Activated CD4-positive, alpha-beta memory T cell treated with anti-CD3 and anti-CD28 coated beads for 36 hours (primary cell): ENCODE data around the gene CHRDL1. TPM values are rescaled to one million over a fixed set of nuclear protein-coding genes. Genes with fewer than 3 reads are reported as not detected.
A peak's percentile ranks its signal among the peaks of the same experiment; 100 is the strongest.
"Not testable (repeated sequence)": the region's sequence is repeated elsewhere in the genome, so short reads cannot be mapped to it uniquely, and the experiment has no call there.

ENCODE experiments used
- CTCF ChIA-PET: fragments of 350-600 bp; sonication (Branson Sonifier 250); formaldehyde crosslinking; loops from one replicate; lab custom pipeline; 2021; ENCODE audit warnings: antibody characterized with exemption, inconsistent platforms; lab: Charles Lee
- POLR2A ChIA-PET: fragments of 350-600 bp; sonication (Branson Sonifier 250); formaldehyde crosslinking; loops from one replicate; lab custom pipeline; 2021; ENCODE audit warnings: antibody characterized with exemption; lab: Charles Lee
- DNase-seq: peaks from one replicate; pipeline ENCODE4 v3.0.0-alpha.2; 2020
- H3K27ac Mint-ChIP-seq: one replicate; pipeline ENCODE4 v1.8.0; 2021; ENCODE audit warnings: mixed read lengths
- H3K27me3 Mint-ChIP-seq: one replicate; pipeline ENCODE4 v1.8.0; 2021; ENCODE audit warnings: mixed read lengths
- H3K36me3 Mint-ChIP-seq: one replicate; pipeline ENCODE4 v1.8.0; 2021; ENCODE audit warnings: mixed read lengths
- H3K4me1 Mint-ChIP-seq: one replicate; pipeline ENCODE4 v1.8.0; 2021; ENCODE audit warnings: low read depth, mixed read lengths
- H3K4me3 Mint-ChIP-seq: one replicate; pipeline ENCODE4 v1.8.0; 2021; ENCODE audit warnings: mild to moderate bottlenecking, mixed read lengths
- H3K9me3 Mint-ChIP-seq: one replicate; pipeline ENCODE4 v1.8.0; 2021; ENCODE audit warnings: mixed read lengths
- intact Hi-C: fragments of 100-400 bp; cut with micrococcal nuclease; formaldehyde crosslinking; loops from one replicate; pipeline ENCODE4 v1.15.1; 2023
- total RNA-seq, 2 experiments: library from RNA; stranded (reverse); gene quantifications; one replicate each; pipeline ENCODE4 v1.2.3, GENCODE V29; 2021

Gene CHRDL1
- total RNA-seq, 2 experiments from 2014 or later = not detected

DNA sequence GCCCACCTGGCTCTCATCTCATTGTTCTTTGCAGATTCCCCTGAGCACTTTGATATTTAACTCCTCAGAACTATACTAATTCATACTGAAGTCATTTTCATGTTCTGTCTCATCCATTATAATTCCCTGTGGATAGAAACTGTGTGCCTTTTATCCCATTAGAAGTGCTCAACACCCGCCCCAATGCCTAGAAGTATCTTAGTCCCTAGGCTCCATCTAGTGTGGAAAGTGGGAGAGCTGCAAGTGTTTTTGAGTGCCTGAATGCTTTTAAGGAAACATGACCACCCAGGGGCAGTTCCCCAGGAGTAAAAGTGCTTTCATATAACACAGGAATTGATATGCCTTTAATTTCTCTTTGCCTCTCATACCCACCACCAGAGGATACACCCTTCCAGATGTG is 117.0 kb downstream of the CHRDL1 start:
- H3K36me3 Mint-ChIP-seq = no peaks in the 10 kb centered on the region
- H3K4me3 Mint-ChIP-seq = no peak overlapping the region
- intact Hi-C loops = no loop called here
- H3K4me1 Mint-ChIP-seq = no peaks in the 10 kb centered on the region
- H3K27ac Mint-ChIP-seq = no peak overlapping the region
- ChIA-PET POLR2A (no interaction called here), CTCF (no interaction called here)
- H3K27me3 Mint-ChIP-seq = no peaks in the 10 kb centered on the region
- no peak for DNase-seq
- no peaks in the 10 kb centered on the region for H3K9me3 Mint-ChIP-seq

DNA sequence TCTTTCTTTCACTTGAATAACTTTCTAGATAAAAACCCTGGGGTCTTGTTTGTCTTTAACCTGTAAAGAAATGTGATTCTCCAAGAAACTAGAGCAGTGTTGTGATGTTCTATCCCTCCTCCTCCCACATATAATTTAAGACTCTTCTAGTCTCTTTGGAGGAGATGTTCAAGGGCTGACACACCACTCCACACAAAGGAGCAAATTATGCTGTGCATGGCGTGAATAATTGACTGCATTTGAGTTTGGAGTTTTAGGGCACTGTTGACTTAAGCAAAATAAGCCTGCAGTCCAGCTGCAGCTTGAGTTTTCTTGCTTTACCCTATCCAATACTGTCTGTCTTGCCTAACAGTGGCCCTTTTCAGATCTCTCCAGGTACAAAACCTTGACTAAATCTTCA is 119.7 kb downstream of the CHRDL1 start:
- no peaks in the 10 kb centered on the region for H3K36me3 Mint-ChIP-seq
- CTCF ChIA-PET = no interaction called here

DNA sequence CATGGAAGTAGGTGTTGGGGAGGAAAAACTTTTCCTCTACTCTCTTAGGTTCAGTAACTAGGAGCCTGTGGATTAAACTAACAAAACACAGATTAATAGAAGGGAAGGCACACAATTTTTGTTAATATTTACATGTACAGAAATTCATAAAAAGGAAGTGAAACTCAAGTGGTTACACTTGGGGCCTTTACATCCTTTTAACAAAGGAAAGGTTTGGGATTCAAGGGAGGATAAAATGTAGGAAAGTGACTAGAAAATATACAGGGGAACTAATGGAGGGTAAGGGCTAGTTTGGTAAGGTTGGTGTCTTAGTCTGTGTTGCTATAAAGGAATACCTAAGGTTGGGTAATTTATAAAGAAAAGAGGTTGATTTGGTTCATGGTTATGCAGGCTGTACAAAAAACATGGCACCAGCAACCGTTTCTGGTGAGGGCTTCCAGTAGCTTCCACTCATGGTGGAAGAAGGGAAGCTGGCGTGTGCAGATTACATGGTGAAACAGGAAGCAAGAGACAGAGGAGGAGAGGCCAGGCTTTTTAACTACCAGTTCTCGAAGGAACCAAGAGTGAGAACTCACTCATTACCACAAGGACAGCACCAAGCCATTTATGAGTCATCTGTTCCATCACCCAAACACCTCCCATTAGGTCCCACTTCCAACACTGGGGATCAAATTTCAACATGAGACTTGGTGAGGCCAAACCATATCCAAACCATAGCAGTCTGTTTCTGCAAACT is 124.4 kb downstream of the CHRDL1 start:
- H3K4me3 Mint-ChIP-seq = no peak overlapping the region
- CTCF ChIA-PET = no interaction called here
- no peaks in the 10 kb centered on the region for H3K4me1 Mint-ChIP-seq
- no peaks in the 10 kb centered on the region for H3K9me3 Mint-ChIP-seq
- H3K27ac Mint-ChIP-seq = no peak overlapping the region
- H3K36me3 Mint-ChIP-seq = no peaks in the 10 kb centered on the region
- no peak for DNase-seq
- intact Hi-C loops = no loop called here
- H3K27me3 Mint-ChIP-seq = no peaks in the 10 kb centered on the region
- POLR2A ChIA-PET = no interaction called here

More for the DNA sequence above, 119.7 kb downstream of the CHRDL1 start:
- Mint-ChIP-seq H3K4me1 (no peaks in the 10 kb centered on the region), H3K9me3 (no peaks in the 10 kb centered on the region), H3K4me3 (no peak overlapping the region), H3K27me3 (no peaks in the 10 kb centered on the region), H3K27ac (no peak overlapping the region)
- no peak for DNase-seq
- POLR2A ChIA-PET = no interaction called here
- intact Hi-C loops = no loop called here

DNA sequence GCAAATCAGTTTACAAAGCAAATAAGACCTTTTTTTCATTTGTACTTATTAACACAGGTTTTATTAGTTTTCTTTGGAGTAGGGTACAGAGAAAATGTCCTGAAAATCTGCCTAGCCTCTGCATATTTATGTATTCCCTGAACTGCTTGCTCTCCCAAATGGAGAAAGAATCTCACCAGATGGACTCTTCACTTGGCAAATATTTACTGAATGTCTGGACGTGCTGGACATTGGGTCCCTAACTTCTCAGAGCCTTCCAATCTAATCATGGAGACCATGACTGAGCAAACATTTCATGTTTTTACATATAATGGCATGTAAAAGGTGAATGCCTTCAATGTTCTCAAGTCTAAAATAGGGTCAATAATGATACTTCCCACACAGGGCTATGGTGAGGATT is 126.0 kb downstream of the CHRDL1 start:
- H3K27ac Mint-ChIP-seq = no peak overlapping the region
- DNase-seq = no peak
- intact Hi-C loops = no loop called here
- H3K36me3 Mint-ChIP-seq = no peaks in the 10 kb centered on the region
- no peaks in the 10 kb centered on the region for H3K27me3 Mint-ChIP-seq
- CTCF ChIA-PET = no interaction called here
- POLR2A ChIA-PET = no interaction called here
- no peaks in the 10 kb centered on the region for H3K9me3 Mint-ChIP-seq
- no peak overlapping the region for H3K4me3 Mint-ChIP-seq
- H3K4me1 Mint-ChIP-seq = no peaks in the 10 kb centered on the region

DNA sequence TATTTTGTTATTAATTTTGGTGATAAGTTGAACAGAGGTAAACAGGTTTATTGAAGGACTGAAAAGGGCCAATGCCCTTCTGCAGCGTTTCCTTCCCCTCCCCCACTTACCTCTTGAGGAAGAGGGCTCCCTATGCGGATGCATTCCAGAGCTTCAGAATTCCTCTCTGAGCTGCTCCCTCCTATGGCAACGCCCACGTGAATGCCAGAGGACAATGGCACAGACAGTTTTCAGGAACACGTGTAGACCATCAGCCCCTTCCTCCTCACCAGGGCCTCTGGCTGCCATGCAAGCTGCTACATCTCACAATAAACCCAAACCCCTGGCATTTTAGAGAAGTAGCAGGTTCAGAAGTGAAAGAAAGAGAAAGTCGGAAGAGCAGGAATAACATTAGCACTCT is 127.9 kb downstream of the CHRDL1 start:
- Mint-ChIP-seq H3K9me3 (no peaks in the 10 kb centered on the region), H3K27me3 (no peaks in the 10 kb centered on the region), H3K36me3 (no peaks in the 10 kb centered on the region), H3K4me1 (no peaks in the 10 kb centered on the region), H3K4me3 (no peak overlapping the region), H3K27ac (no peak overlapping the region)
- DNase-seq = no peak
- intact Hi-C loops = no loop called here
- ChIA-PET POLR2A (interaction anchor here (0.6 kb wide), 1 partner anchor 929 kb away, joined by 3 read pairs; no protein-coding TSS in a partner anchor), CTCF (no interaction called here)

DNA sequence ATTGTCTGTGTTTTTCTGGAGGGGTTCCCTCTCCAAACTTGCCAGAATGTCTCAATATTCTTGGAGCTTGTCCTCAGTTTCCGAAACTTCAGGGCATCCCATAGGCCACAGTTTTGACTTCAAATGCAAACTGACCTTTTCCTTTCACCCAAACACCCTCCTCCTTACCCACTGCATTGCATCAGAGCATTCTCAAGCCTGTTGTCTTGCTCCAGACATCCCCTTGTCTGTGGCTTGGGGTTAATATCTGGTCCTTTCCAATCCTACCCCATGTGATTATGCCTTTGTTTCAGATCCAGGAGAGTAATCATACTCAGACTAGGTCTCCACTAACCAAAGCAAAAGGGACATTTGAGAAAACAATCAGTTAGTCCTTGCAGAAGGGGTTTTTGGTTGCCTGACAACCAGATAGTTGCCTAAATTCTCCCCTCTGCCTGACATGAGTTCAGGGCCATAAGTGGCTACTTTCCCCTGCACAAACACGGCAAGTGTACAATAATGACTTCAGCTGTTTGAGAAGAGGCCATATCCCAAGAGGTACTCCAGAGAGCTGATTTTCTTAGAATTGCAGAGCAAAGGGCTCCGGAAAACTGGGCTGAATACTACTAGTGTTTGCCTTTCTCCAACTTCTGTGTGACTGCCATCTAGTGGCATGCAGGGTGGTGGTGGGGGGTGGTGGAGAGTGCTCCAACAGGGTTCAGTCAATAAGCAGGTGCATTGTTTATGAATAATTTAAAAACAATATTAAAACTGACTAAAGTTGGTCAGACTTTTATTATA is 130.2 kb downstream of the CHRDL1 start:
- Mint-ChIP-seq H3K4me3 (no peak overlapping the region), H3K36me3 (no peaks in the 10 kb centered on the region), H3K4me1 (no peaks in the 10 kb centered on the region), H3K27me3 (no peaks in the 10 kb centered on the region), H3K9me3 (no peaks in the 10 kb centered on the region), H3K27ac (no peak overlapping the region)
- peak; percentile 9 for DNase-seq
- intact Hi-C loops = loop anchor here (1.0 kb wide), 1 partner anchor 215 kb away; no protein-coding TSS in a partner anchor
- POLR2A ChIA-PET = no interaction called here
- CTCF ChIA-PET = no interaction called here

DNA sequence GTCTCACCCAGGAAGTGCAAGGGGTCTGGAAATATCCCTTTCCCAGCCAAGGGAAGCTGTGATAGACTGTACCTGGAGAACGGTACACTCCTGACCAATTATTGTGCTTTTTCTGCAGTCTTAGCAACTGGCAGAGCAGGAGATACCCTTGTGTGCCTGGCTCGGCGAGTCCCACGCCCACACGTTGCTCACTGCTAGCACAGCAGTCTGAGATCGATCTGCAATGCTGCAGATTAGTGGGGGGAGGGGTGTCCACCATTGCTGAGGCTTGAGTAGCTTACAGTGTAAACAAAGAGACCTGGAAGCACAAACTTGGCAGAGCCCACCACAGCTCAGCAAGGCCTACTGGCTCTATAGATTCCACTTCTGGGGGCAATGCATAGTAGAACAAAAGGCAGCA is 138.5 kb downstream of the CHRDL1 start:
- DNase-seq = no peak
- Mint-ChIP-seq H3K9me3 (no peaks in the 10 kb centered on the region), H3K27ac (no peak overlapping the region), H3K36me3 (no peaks in the 10 kb centered on the region), H3K4me1 (no peaks in the 10 kb centered on the region), H3K4me3 (no peak overlapping the region), H3K27me3 (no peaks in the 10 kb centered on the region)
- POLR2A ChIA-PET = no interaction called here
- CTCF ChIA-PET = no interaction called here
- intact Hi-C loops = no loop called here

DNA sequence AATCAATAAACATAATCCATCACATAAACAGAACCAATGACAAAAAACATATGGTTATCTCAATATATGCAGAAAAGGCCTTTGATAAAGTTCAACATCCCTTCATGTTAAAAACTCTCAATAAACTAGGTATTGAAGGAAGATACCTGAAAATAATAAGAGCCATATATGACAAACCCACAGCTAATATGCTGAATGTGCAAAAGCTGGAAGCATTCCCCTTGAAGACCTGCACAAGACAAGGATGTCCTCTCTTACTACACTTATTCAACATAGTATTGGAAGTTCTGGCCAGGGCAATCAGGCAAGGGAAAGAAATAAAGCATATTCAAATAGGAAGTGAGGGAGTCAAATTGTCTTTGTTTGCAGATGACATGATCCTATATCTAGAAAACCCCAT is 141.3 kb downstream of the CHRDL1 start:
- H3K9me3 Mint-ChIP-seq, DNase-seq, H3K27ac Mint-ChIP-seq, CTCF ChIA-PET, POLR2A ChIA-PET, intact Hi-C loops, H3K4me3 Mint-ChIP-seq, H3K27me3 Mint-ChIP-seq, H3K4me1 Mint-ChIP-seq, H3K36me3 Mint-ChIP-seq: not testable (repeated sequence)

DNA sequence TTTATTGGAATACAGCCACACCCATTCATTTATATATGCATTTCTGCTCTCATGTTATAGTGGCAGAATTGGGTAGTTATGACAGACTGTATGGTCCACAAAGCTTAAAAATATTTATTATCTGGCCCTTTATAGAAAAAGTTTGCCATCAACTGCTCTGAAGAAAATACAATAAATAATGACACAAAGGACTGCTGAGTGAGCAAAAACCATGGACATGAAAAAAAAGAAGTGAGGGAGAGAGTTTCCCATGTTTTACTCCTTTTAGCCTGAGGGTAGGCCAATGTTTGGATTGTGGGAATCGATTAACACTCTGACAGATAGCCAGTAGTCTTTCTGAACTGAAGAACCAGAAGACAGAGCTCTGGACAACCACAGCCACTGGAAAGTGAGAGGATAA is 149.2 kb downstream of the CHRDL1 start:
- DNase-seq = no peak
- ChIA-PET CTCF (no interaction called here), POLR2A (no interaction called here)
- Mint-ChIP-seq H3K36me3 (no peaks in the 10 kb centered on the region), H3K4me3 (no peak overlapping the region), H3K27ac (no peak overlapping the region), H3K27me3 (no peaks in the 10 kb centered on the region), H3K4me1 (no peaks in the 10 kb centered on the region), H3K9me3 (no peaks in the 10 kb centered on the region)
- intact Hi-C loops = no loop called here
